Spleen (tissue), 11 donors: Measurements from ENCODE around the gene GRK5. TPM values are rescaled to one million over a fixed set of nuclear protein-coding genes. Genes with fewer than 3 reads are reported as not detected.

Experiments
- DNase-seq: peaks from one replicate; pipeline ENCODE4 v3.0.0-alpha.2; 2020
- H3K27ac ChIP-seq, 8 donors: fragments of 200-600 bp; sonication (generic) in 7 of 8; 1 replicate in 4 of 8; 2 replicates in 4 of 8; pipeline versions ENCODE4 v1.5.0 to v1.8.0; 2016 to 2021; ENCODE audit warnings: inconsistent platforms in 4 of 8, mild to moderate bottlenecking in 4 of 8, moderate library complexity in 1 of 8
- H3K27me3 ChIP-seq, 7 donors: fragments of 200-600 bp; sonication (generic) in 6 of 7; replicated peaks in 1 of 7; 1 replicate in 4 of 7; 2 replicates in 3 of 7; pipeline versions ENCODE4 v1.5.0 to v1.8.0; 2016 to 2021; ENCODE audit warnings: inconsistent platforms in 3 of 7, mild to moderate bottlenecking in 1 of 7
- H3K36me3 ChIP-seq, 6 donors: fragments of 200-600 bp; sonication (generic) in 5 of 6; 1 replicate in 4 of 6; 2 replicates in 2 of 6; pipeline versions ENCODE4 v1.5.0 to v1.8.0; 2016 to 2021; ENCODE audit warnings: inconsistent platforms in 2 of 6
- H3K4me1 ChIP-seq, 6 donors: fragments of 200-600 bp; sonication (generic) in 5 of 6; 1 replicate in 3 of 6; 2 replicates in 3 of 6; pipeline versions ENCODE4 v1.5.0 to v1.8.0; 2016 to 2021; ENCODE audit warnings: inconsistent platforms in 3 of 6
- H3K4me3 ChIP-seq, 8 donors: fragments of 200-600 bp; sonication (generic) in 7 of 8; 1 replicate in 4 of 8; 2 replicates in 4 of 8; pipeline versions ENCODE4 v1.5.0 to v1.8.0; 2016 to 2021; ENCODE audit warnings: inconsistent platforms in 4 of 8, mild to moderate bottlenecking in 4 of 8, moderate library complexity in 2 of 8
- H3K9me3 ChIP-seq, 8 donors: fragments of 200-600 bp; sonication (generic) in 7 of 8; 1 replicate in 4 of 8; 2 replicates in 4 of 8; pipeline versions ENCODE4 v1.5.0 to v1.8.0; 2016 to 2021; ENCODE audit warnings: inconsistent platforms in 4 of 8
- CTCF ChIP-seq, 11 experiments: fragments of 200-600 bp in 7 of 11; fragments of 450-650 bp in 4 of 11; sonication (generic) in 4 of 11; IDR thresholded peaks in 8 of 11; conservative IDR thresholded peaks in 3 of 11; 1 replicate in 7 of 11; 2 replicates in 4 of 11; pipeline versions ENCODE4 v1.4.0 to v1.8.0; 2016 to 2021; ENCODE audit warnings: antibody characterized with exemption in 11 of 11, inconsistent platforms in 4 of 11, mild to moderate bottlenecking in 1 of 11
- POLR2A ChIP-seq, 3 donors: fragments of 450-650 bp; IDR thresholded peaks; one replicate each; pipeline ENCODE4 v1.5.1; 2017; ENCODE audit warnings: antibody characterized with exemption in 3 of 3, mild to moderate bottlenecking in 1 of 3
- POLR2AphosphoS5 ChIP-seq, 3 donors: sonication (generic); formaldehyde crosslinking; IDR thresholded peaks; one replicate each; pipeline ENCODE4 v1.5.1; 2017; ENCODE audit warnings: antibody characterized with exemption in 3 of 3
- WGBS, 5 donors: extraction: QIAGEN DNeasy Blood & Tissue Kit in 3 of 5; methylation state at CpG; one replicate each; pipeline versions ENCODE4 v1.1.5 to v1.1.7; 2013 to 2018; 5-methylcytosine and 5-hydroxymethylcytosine counted together
- intact Hi-C: fragments of 100-400 bp; cut with DNase I; formaldehyde crosslinking; loops from one replicate; pipeline ENCODE4 v1.15.0; 2023; ENCODE audit warnings: low total_unique reads
- polyA plus RNA-seq, 3 donors: library from polyadenylated mRNA; stranded (reverse); fragments of 200-250 nt; gene quantifications; one replicate each; pipeline ENCODE4 v1.2.1, GENCODE V29; 2013
- total RNA-seq, 7 donors: library from RNA; depleted of rRNA in 3 of 7; stranded (reverse); fragments of >200 nt in 3 of 7; fragmentation: NEBNext Ultra II Directional in 4 of 7; extraction: Animal tissue kit (Norgen Biotek cat#: 25700) in 4 of 7; gene quantifications; one replicate each; pipeline versions ENCODE4 v1.1.0 to v1.2.1, GENCODE V29; 2016 to 2021
- donor health status: healthy with polysubstance abuse.
- donor health status: DM: no; HTN: no; CAD: no; lungs with moderate emphysema.
- donor health status: DM: no; HTN: no; CAD: no.
- donor health status: Bipolar disorder and iron deficiency.
- donor health status: healthy.
- donor health status: DM: no; HTN: no; CAD: no.
- donor health status: DM: yes; HTN: yes; CAD: no.

Gene GRK5
- total and polyA plus RNA-seq, 10 donors = 15.5 to 85.2 (median 52.1) TPM

GRCh38 chr10:119473771-119474170 is 266.4 kb downstream of the GRK5 start:
- WGBS, 5 donors = 77 to 94% (median 90%) methylated on average over 2 to 4 of the region's 4 CpGs
- no peak overlapping the region for H3K27ac ChIP-seq
- H3K27me3 ChIP-seq = no peaks in the 10 kb centered on the region
- H3K36me3 ChIP-seq = no peaks in the 10 kb centered on the region
- peaks cover 4 to 27% (median 16%) of the 10 kb centered on the region in 6 donors for H3K4me1 ChIP-seq
- TF ChIP-seq POLR2A (IDR thresholded peaks at IDR 0.05) = no peak
- no peak for TF ChIP-seq CTCF (IDR thresholded peaks at IDR 0.05 in 8 of 11, conservative IDR thresholded peaks at IDR 0.05 in 3 of 11)
- TF ChIP-seq POLR2AphosphoS5 (IDR thresholded peaks at IDR 0.05) = no peak
- no peak for DNase-seq
- peaks cover 0 to 10% (median 0%) of the 10 kb centered on the region in 8 donors for H3K9me3 ChIP-seq
- intact Hi-C loops = no loop called here
- H3K4me3 ChIP-seq = no peak overlapping the region

GRCh38 chr10:119474606-119475005 is 267.2 kb downstream of the GRK5 start:
- intact Hi-C loops = no loop called here
- H3K36me3 ChIP-seq = no peaks in the 10 kb centered on the region
- H3K4me3 ChIP-seq = no peak overlapping the region
- no peak overlapping the region for H3K27ac ChIP-seq
- peaks cover 4 to 36% (median 22%) of the 10 kb centered on the region in 6 donors for H3K4me1 ChIP-seq
- 83 to 96% (median 89%) methylated on average over 9 to 10 of the region's 10 CpGs for WGBS, 5 donors
- H3K27me3 ChIP-seq = no peaks in the 10 kb centered on the region
- TF ChIP-seq CTCF (IDR thresholded peaks at IDR 0.05 in 8 of 11, conservative IDR thresholded peaks at IDR 0.05 in 3 of 11) = no peak
- no peak for TF ChIP-seq POLR2AphosphoS5 (IDR thresholded peaks at IDR 0.05)
- TF ChIP-seq POLR2A (IDR thresholded peaks at IDR 0.05) = no peak
- peaks cover 0 to 10% (median 0%) of the 10 kb centered on the region in 8 donors for H3K9me3 ChIP-seq
- peak; percentile 47 for DNase-seq

DNA sequence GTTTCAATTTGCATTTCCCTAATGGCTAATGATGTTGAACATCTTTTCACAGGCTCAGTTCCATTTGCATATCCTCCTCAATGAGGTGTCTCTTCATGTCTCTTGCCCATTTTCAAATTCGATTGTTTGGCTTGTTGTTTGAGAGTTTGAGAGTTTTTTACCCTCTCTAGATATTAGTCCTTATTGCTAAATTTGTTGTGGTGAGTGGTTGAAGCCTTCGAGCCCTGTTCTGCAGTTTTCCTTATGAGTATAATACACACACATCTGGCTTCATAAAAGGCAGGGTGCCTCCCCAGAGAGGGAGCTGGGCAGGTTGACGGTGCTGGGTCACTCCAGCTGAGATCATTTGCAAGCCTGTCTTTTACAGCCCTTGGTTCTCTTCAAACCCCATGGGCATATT is 270.1 kb downstream of the GRK5 start:
- peaks cover 4 to 39% (median 22%) of the 10 kb centered on the region in 6 donors for H3K4me1 ChIP-seq
- DNase-seq = peak; percentile 49
- H3K36me3 ChIP-seq = no peaks in the 10 kb centered on the region
- H3K4me3 ChIP-seq = peak overlapping the region in 1 of 8 donors; percentile 31
- peaks cover 0 to 10% (median 0%) of the 10 kb centered on the region in 8 donors for H3K9me3 ChIP-seq
- H3K27me3 ChIP-seq = no peaks in the 10 kb centered on the region
- TF ChIP-seq CTCF (IDR thresholded peaks at IDR 0.05 in 8 of 11, conservative IDR thresholded peaks at IDR 0.05 in 3 of 11) = no peak
- no peak for TF ChIP-seq POLR2AphosphoS5 (IDR thresholded peaks at IDR 0.05)
- TF ChIP-seq POLR2A (IDR thresholded peaks at IDR 0.05) = no peak
- WGBS, 5 donors = 49 to 66% (median 61%) methylated on average over 3 of the region's 3 CpGs
- intact Hi-C loops = no loop called here
- H3K27ac ChIP-seq = peak overlapping the region in 4 of 8 donors; percentile 31 to 77 (median 59)

GRCh38 chr10:119478111-119478802 is 270.9 kb downstream of the GRK5 start:
- DNase-seq = peak; percentile 88
- intact Hi-C loops = no loop called here
- Histone ChIP-seq H3K4me1 (peaks cover 4 to 39% (median 22%) of the 10 kb centered on the region in 6 donors), H3K4me3 (peak overlapping the region in 1 of 8 donors; percentile 31), H3K27ac (peak overlapping the region in 5 of 8 donors; percentile 31 to 77 (median 53)), H3K36me3 (no peaks in the 10 kb centered on the region), H3K27me3 (no peaks in the 10 kb centered on the region), H3K9me3 (peaks cover 0 to 10% (median 0%) of the 10 kb centered on the region in 8 donors)
- no peak for TF ChIP-seq POLR2A (IDR thresholded peaks at IDR 0.05)
- no peak for TF ChIP-seq CTCF (IDR thresholded peaks at IDR 0.05 in 8 of 11, conservative IDR thresholded peaks at IDR 0.05 in 3 of 11)
- WGBS, 5 donors = 26 to 36% (median 31%) methylated on average over 8 of the region's 8 CpGs
